ENCODE measurements around the gene LAPTM5. TPM values are rescaled to one million over a fixed set of nuclear protein-coding genes. Genes with fewer than 3 reads are reported as not detected.
"Not testable (repeated sequence)": the region's sequence is repeated elsewhere in the genome, so short reads cannot be mapped to it uniquely, and the experiment has no call there.

The LAPTM5 gene
- total and polyA plus RNA-seq, 7 donors = 3.0 to 14.5 (median 13.1) TPM

DNA sequence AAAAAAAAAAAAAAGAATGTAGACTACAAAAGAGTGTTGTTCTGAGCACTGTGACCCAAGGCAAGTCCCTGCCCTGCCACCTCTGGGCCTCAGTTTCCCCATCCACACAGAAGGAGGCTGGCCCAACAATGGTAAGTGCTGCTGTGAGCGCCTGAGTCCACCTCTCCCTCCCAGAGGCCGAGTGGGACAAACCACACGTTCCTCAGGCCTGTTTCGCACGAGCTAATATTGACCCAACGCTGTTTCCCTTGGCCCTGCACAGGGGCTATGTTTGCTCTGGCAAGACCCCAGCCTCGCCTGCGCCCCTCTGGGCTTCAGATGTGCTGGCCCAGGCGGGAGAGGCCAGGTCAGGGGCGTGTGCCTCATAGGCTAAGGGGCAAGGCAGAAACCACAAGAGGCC is 12.6 kb upstream of the LAPTM5 start:
- H3K9me3 ChIP-seq = no peaks in the 10 kb centered on the region
- no peak for TF ChIP-seq CTCF (IDR thresholded peaks at IDR 0.05)
- no peaks in the 10 kb centered on the region for H3K27me3 ChIP-seq (ENCODE audit: insufficient read depth in 3 of 3, low read length in 2 of 3)
- 84 to 93% (median 90%) methylated on average over 10 of the region's 10 CpGs for WGBS, 3 donors
- intact Hi-C loops (cut with DNase I) = loop anchor here in 1 of 2 donors (10.0 kb wide), 1 partner anchor 1535 kb away; the partner anchor contains the start of genes MECR and PTPRU
- DNase-seq = no peak
- no peak for ATAC-seq
- no peak overlapping the region for H3K27ac ChIP-seq
- H3K4me1 ChIP-seq = no peaks in the 10 kb centered on the region
- no peak overlapping the region for H3K4me3 ChIP-seq
- H3K36me3 ChIP-seq (ENCODE audit: insufficient read depth in 1 of 2, low read depth in 1 of 2) = no peaks in the 10 kb centered on the region

GRCh38 chr1:30768830-30769718 is 11.5 kb upstream of the LAPTM5 start:
- Histone ChIP-seq H3K4me3 (no peak overlapping the region), H3K27me3 (ENCODE audit: insufficient read depth in 3 of 3, low read length in 2 of 3) (no peaks in the 10 kb centered on the region), H3K36me3 (ENCODE audit: insufficient read depth in 1 of 2, low read depth in 1 of 2) (no peaks in the 10 kb centered on the region), H3K4me1 (peaks cover 2% of the 10 kb centered on the region), H3K27ac (no peak overlapping the region), H3K9me3 (no peaks in the 10 kb centered on the region)
- ATAC-seq (no peak), DNase-seq (no peak)
- intact Hi-C loops (cut with DNase I) = no loop called here
- no peak for TF ChIP-seq CTCF (IDR thresholded peaks at IDR 0.05)
- 76 to 82% (median 81%) methylated on average over 20 of the region's 20 CpGs for WGBS, 3 donors

DNA sequence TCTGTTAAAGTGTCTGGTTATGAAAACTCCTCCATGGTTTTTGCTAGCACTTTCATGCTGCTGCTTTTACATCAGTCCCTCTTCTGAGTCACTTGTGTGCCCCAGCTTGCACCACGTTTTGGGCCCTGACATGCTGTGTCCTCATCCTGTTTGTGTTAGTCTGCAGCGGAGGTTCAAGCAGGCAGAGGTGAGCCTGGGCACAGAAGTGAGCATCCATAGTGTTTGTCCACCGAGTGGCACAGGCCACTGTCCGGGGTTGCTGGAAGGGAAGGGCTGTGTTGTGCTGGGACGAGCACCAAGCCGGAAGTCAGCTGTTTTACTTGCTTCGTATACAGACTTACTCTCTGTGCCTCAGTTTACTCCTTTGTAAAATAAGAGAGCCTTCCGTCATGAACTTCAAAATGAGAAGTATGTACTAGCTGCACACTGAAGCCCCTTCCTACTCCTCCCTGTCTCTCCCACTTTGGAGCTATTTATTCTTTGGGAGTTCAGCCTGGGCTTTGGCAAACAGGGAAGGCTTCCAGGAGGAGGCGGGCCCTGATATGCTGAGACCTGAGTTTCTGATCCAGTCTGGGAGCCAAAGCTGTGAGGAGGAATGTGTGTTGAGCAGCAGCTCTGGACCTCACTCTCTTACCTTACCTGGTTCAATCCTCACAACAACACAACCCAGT is 10.7 kb upstream of the LAPTM5 start:
- no peak for DNase-seq
- Histone ChIP-seq H3K36me3 (ENCODE audit: insufficient read depth in 1 of 2, low read depth in 1 of 2) (no peaks in the 10 kb centered on the region), H3K27ac (no peak overlapping the region), H3K4me1 (peaks cover 10% of the 10 kb centered on the region), H3K9me3 (no peaks in the 10 kb centered on the region), H3K4me3 (no peak overlapping the region), H3K27me3 (ENCODE audit: insufficient read depth in 3 of 3, low read length in 2 of 3) (no peaks in the 10 kb centered on the region)
- intact Hi-C loops (cut with DNase I) = no loop called here
- no peak for ATAC-seq
- TF ChIP-seq CTCF (IDR thresholded peaks at IDR 0.05) = no peak
- 88 to 90% (median 88%) methylated on average over 9 of the region's 9 CpGs for WGBS, 3 donors

DNA sequence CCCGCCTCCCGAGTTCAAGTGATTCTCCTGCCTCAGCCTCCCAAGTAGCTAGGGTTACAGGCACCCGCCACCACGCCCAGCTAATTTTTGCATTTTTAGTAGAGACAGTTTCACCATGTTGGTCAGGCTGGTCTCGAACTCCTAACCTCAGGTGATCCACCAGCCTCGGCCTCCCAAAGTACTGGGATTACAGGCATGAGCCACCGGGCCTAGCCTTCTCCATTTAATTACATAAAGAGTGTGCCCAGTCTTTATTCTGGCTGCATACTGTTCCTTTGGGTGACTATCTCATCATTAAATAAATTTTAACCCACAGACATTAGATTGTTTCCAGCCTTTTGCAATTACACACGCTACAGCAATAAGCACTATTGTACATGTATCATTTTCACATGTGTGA is 9.4 kb upstream of the LAPTM5 start:
- H3K27ac ChIP-seq; H3K4me3 ChIP-seq; H3K27me3 ChIP-seq (ENCODE audit: insufficient read depth in 3 of 3, low read length in 2 of 3); H3K36me3 ChIP-seq (ENCODE audit: insufficient read depth in 1 of 2, low read depth in 1 of 2); ATAC-seq; H3K9me3 ChIP-seq; DNase-seq; intact Hi-C loops (cut with DNase I): not testable (repeated sequence)
- H3K4me1 ChIP-seq = peaks cover 10% of the 10 kb centered on the region
- WGBS, 3 donors = 96% methylated on average over 8 of the region's 8 CpGs

All from psoas muscle (tissue), 8 donors.